ENCODE data around the gene PRMT3. TPM values are rescaled to one million over a fixed set of nuclear protein-coding genes. Genes with fewer than 3 reads are reported as not detected.
A peak's percentile ranks its signal among the peaks of the same experiment; 100 is the strongest.

Gene PRMT3
- total RNA-seq, 2 donors from 2014 or later = 21.4 to 42.0 TPM

DNA sequence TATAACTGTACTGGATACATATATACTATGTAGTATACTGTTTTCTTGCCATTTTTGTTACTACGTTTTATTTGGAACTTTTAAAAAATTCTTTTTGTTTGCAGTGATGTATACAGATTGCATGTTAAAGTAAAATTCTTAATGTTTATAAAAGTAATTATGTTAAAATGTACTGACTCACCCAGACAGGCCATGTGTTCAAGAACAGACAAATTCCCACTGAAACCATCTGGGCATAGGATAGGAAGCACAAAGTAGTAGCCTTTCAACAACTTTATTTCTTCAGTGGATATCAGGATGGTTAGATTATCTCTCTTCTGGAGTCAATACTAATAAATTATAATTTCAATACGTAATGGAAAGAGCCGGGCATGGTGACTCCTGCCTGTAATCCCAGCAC, 19.8 kb downstream of the PRMT3 start:
- no peaks in the 10 kb centered on the region for H3K9me3 Mint-ChIP-seq
- H3K27ac Mint-ChIP-seq = no peak overlapping the region
- H3K4me1 Mint-ChIP-seq = no peaks in the 10 kb centered on the region
- no peak for ATAC-seq (replicated peaks)
- peaks cover 93% of the 10 kb centered on the region for H3K36me3 Mint-ChIP-seq (ENCODE audit: low read depth)
- H3K4me3 Mint-ChIP-seq = no peak overlapping the region
- no peaks in the 10 kb centered on the region for H3K27me3 Mint-ChIP-seq

DNA sequence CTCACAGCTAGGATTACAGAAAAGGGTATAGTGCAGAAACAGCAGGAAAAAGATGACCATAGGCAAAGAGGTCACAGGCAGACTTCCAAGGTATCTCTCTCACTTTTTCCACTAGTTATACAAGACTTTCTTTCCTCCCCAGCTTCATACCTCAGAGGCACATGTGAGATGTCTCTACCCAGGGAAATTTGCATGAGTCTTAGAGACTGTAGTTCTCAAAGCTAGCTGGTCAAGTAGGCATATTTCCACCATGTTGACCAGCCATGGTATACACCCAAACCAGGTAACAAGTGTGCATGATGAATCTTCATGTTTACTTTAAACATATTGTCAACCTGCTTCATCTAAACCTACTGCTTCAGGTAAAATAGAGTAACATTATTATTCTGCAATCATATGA, 27.9 kb downstream of the PRMT3 start:
- Mint-ChIP-seq H3K27me3 (no peaks in the 10 kb centered on the region), H3K4me3 (no peak overlapping the region), H3K36me3 (ENCODE audit: low read depth) (peaks cover 95% of the 10 kb centered on the region), H3K27ac (no peak overlapping the region), H3K9me3 (no peaks in the 10 kb centered on the region), H3K4me1 (no peaks in the 10 kb centered on the region)
- peak; percentile 42 for ATAC-seq (replicated peaks)

DNA sequence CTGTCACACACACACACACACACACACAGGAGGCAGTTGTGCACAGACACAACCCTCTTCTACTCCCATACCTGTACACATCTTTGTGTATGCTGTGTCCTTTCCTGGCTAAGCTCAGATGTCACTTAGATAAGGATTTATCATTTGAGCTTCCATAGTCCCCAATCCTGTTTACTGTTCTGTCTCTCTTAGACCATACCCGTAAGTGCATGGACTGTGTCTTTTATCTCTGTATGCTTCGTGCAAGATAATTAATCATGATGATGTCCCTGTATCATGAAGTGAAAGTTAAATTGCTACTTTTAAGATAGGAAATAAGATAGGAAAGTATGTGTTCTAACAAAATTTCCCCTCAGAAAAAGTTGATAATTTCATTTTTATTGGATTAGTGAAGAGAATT, 30.3 kb downstream of the PRMT3 start:
- Mint-ChIP-seq H3K9me3 (no peaks in the 10 kb centered on the region), H3K4me3 (no peak overlapping the region), H3K27me3 (no peaks in the 10 kb centered on the region), H3K27ac (no peak overlapping the region), H3K36me3 (ENCODE audit: low read depth) (peaks cover 95% of the 10 kb centered on the region), H3K4me1 (peaks cover 10% of the 10 kb centered on the region)
- ATAC-seq (replicated peaks) = no peak

DNA sequence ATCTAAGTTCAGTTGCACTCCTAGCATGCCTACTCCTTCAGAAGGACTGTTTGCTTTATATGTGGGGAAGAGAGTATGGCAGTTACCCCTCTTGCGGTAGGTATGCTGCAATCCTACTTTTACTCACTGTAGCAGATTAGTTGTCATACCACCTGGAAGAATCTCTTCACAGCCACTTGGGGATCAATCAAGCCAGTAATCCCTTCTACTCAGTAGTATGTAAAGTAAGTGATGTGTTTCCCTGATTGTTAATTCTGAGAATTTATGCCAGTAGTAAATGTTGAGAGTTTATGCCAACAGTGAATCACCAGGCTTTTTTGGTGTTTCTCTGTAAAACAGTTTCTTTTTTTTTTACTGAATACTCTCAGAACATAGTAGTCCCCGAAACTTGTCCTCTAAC, 34.4 kb downstream of the PRMT3 start:
- Mint-ChIP-seq H3K36me3 (ENCODE audit: low read depth) (peaks cover 93% of the 10 kb centered on the region), H3K9me3 (no peaks in the 10 kb centered on the region), H3K27ac (peak overlapping the region; percentile 80), H3K27me3 (no peaks in the 10 kb centered on the region), H3K4me1 (peaks cover 10% of the 10 kb centered on the region), H3K4me3 (no peak overlapping the region)
- ATAC-seq (replicated peaks) = peak; percentile 87

DNA sequence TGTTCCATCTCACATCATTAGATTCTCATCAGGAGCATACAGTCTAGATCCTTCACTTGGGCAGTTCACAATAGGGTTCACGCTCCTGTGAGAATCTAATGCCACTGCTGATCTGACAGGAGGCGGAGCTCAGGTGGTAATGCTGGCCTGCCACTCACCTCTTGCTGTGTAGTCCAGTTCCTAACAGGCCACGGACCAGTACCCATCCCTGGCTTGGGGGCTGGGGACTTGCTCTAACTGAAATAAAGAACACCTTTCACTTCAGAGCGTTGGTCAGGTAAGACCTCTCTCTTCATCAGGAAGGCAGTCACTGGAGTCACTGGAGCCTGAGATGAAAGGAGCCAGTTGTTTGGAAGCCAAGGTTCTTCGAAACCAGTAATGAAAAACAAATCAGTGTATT, 41.7 kb downstream of the PRMT3 start:
- Mint-ChIP-seq H3K4me1 (peaks cover 2% of the 10 kb centered on the region), H3K27ac (peak overlapping the region; percentile 60), H3K9me3 (no peaks in the 10 kb centered on the region), H3K4me3 (no peak overlapping the region), H3K27me3 (no peaks in the 10 kb centered on the region), H3K36me3 (ENCODE audit: low read depth) (peaks cover 71% of the 10 kb centered on the region)
- ATAC-seq (replicated peaks) = no peak

DNA sequence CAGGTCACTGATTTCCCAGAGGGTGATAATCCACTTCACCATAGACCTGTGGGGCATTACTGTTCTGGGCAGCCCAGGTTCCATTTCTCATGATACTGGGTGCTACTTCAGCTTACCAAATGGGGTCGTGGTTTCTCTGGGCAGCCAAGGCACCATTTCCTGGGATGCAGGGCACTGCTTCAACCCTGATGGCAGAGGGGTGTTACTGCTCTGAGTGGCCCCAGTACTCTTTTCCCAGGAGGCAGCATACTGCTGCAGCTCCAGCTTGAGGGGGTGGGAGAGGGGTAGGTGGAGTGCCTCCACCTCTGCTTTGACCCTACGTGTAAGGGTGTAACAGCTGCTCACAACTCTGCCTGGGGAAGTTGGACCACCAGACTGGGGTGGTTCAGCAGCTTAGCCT, 51.1 kb downstream of the PRMT3 start:
- no peak for ATAC-seq (replicated peaks)
- Mint-ChIP-seq H3K4me3 (no peak overlapping the region), H3K9me3 (no peaks in the 10 kb centered on the region), H3K27me3 (no peaks in the 10 kb centered on the region), H3K27ac (no peak overlapping the region), H3K36me3 (ENCODE audit: low read depth) (peaks cover 54% of the 10 kb centered on the region), H3K4me1 (peaks cover 18% of the 10 kb centered on the region)

- Mint-ChIP-seq H3K27ac (no peak overlapping the region), H3K36me3 (ENCODE audit: low read depth) (peaks cover 46% of the 10 kb centered on the region), H3K27me3 (no peaks in the 10 kb centered on the region), H3K9me3 (no peaks in the 10 kb centered on the region), H3K4me3 (no peak overlapping the region), H3K4me1 (no peaks in the 10 kb centered on the region)
- ATAC-seq (replicated peaks) = no peak
Observed at GRCh38 chr11:20443596-20443995, 56.1 kb downstream of the PRMT3 start.

DNA sequence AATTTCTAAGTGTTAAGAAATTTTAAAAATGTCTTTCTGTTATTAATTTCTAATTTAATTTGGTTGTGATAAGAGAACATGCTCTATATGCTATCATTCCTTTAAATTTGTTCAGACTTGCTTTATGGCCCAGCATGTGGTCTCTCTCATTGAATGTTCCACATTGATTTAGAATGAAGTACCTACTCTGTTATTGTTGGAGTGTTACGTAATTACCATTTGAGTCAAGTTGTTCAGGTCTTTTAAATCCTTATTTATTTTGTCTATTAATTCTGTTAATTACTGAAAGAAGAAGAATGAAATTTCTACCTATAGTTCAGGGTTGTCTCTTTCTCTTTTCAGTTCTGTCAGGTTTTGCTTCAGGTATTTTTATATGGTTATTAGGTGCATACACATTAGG, 57.0 kb downstream of the PRMT3 start:
- Mint-ChIP-seq H3K4me3 (no peak overlapping the region), H3K27me3 (no peaks in the 10 kb centered on the region), H3K36me3 (ENCODE audit: low read depth) (peaks cover 48% of the 10 kb centered on the region), H3K9me3 (no peaks in the 10 kb centered on the region), H3K27ac (no peak overlapping the region), H3K4me1 (no peaks in the 10 kb centered on the region)
- ATAC-seq (replicated peaks) = no peak

DNA sequence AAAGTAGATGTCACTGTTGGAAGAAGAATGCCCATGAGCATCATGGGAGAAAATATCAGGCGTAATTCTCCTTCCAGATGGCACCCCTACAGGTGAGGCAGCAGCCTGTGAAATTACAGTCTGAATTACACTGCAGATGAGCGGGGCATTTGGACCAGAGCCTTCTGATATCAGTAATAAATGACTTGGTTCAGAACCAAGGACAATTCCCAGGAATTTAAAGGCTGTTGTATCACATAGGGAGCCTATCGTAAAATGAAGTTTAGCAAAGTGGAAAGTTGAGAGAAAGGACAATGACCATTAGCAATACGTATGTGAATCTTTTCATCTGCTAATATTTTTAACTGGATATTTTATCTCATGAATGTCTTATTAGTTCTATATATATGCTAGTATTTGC, 61.3 kb downstream of the PRMT3 start:
- Mint-ChIP-seq H3K27ac (no peak overlapping the region), H3K4me3 (no peak overlapping the region), H3K27me3 (no peaks in the 10 kb centered on the region), H3K4me1 (peaks cover 3% of the 10 kb centered on the region), H3K36me3 (ENCODE audit: low read depth) (peaks cover 64% of the 10 kb centered on the region), H3K9me3 (no peaks in the 10 kb centered on the region)
- ATAC-seq (replicated peaks) = no peak

DNA sequence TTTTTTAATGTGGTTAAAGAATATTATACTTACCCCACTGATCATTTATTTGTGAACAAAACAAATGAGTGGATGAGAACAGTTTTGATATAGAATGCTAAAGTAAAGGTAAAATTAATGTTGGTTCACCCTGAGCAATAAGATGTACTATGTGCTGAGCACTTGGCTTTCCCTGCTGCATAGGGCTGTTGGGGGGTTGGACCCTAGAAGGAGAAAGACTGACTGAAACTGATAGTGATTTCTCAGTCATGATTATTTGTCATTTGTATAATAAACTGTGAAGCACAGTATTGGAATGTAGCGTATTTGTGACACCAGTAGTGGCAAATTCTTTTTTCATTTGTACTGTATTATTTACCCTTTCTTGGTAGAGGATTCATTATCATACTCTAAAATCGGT, 63.3 kb downstream of the PRMT3 start:
- ATAC-seq (replicated peaks) = no peak
- Mint-ChIP-seq H3K4me3 (no peak overlapping the region), H3K9me3 (no peaks in the 10 kb centered on the region), H3K36me3 (ENCODE audit: low read depth) (peaks cover 70% of the 10 kb centered on the region), H3K27me3 (no peaks in the 10 kb centered on the region), H3K27ac (no peak overlapping the region), H3K4me1 (peaks cover 3% of the 10 kb centered on the region)

GRCh38 chr11:20451568-20451967, 64.1 kb downstream of the PRMT3 start:
- H3K27me3 Mint-ChIP-seq = no peaks in the 10 kb centered on the region
- H3K4me3 Mint-ChIP-seq = no peak overlapping the region
- no peaks in the 10 kb centered on the region for H3K9me3 Mint-ChIP-seq
- H3K27ac Mint-ChIP-seq = no peak overlapping the region
- no peak for ATAC-seq (replicated peaks)
- peaks cover 3% of the 10 kb centered on the region for H3K4me1 Mint-ChIP-seq
- H3K36me3 Mint-ChIP-seq (ENCODE audit: low read depth) = peaks cover 73% of the 10 kb centered on the region

- Mint-ChIP-seq H3K27ac (no peak overlapping the region), H3K4me3 (no peak overlapping the region), H3K27me3 (no peaks in the 10 kb centered on the region), H3K9me3 (no peaks in the 10 kb centered on the region), H3K4me1 (peaks cover 3% of the 10 kb centered on the region), H3K36me3 (ENCODE audit: low read depth) (peaks cover 76% of the 10 kb centered on the region)
- no peak for ATAC-seq (replicated peaks)
Observed at GRCh38 chr11:20452585-20452984, 65.1 kb downstream of the PRMT3 start.

- H3K27me3 Mint-ChIP-seq = no peaks in the 10 kb centered on the region
- H3K4me1 Mint-ChIP-seq = peaks cover 3% of the 10 kb centered on the region
- H3K27ac Mint-ChIP-seq = no peak overlapping the region
- ATAC-seq (replicated peaks) = no peak
- H3K4me3 Mint-ChIP-seq = no peak overlapping the region
- H3K36me3 Mint-ChIP-seq (ENCODE audit: low read depth) = peaks cover 75% of the 10 kb centered on the region
- no peaks in the 10 kb centered on the region for H3K9me3 Mint-ChIP-seq
Observed at GRCh38 chr11:20453657-20454316, 66.3 kb downstream of the PRMT3 start.

GRCh38 chr11:20457001-20457799, 69.7 kb downstream of the PRMT3 start:
- Mint-ChIP-seq H3K9me3 (no peaks in the 10 kb centered on the region), H3K27me3 (no peaks in the 10 kb centered on the region), H3K4me1 (peaks cover 3% of the 10 kb centered on the region), H3K27ac (no peak overlapping the region), H3K36me3 (ENCODE audit: low read depth) (peaks cover 69% of the 10 kb centered on the region), H3K4me3 (no peak overlapping the region)
- ATAC-seq (replicated peaks) = no peak

DNA sequence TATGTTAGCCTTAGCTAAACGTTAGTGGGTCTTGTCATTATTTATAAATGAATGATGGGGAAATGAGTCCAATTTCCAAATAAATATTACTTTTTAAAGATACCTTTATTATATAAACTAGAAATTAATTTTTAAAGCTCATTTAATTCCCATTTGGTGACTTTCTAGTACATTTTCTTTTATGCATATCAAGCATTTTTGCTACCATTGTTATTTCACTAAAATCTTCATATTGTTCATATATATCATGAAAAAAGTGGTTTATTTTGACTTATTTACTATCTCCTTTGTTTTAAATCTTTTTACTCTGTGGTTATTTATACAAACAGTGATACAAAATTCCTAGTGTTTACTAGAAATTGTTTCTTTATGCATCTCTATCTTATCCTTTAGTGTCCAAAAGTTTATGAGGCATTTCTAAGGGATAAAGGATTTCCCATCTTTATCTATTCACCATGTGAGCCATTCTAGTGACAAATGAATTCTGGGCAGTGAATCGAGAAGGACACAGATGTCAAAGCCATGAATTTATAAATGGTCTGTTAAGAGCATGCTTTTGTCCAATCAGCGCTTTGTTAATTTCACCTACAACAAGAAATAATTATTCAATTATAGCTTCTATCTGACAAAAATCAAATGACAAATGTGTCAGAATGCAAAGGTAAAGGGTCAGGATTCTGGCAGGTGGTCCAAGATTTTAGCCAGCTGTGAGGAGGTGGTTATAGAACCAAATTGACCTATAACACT, 70.6 kb downstream of the PRMT3 start:
- no peak for ATAC-seq (replicated peaks)
- H3K27ac Mint-ChIP-seq = no peak overlapping the region
- H3K36me3 Mint-ChIP-seq (ENCODE audit: low read depth) = peaks cover 69% of the 10 kb centered on the region
- no peak overlapping the region for H3K4me3 Mint-ChIP-seq
- no peaks in the 10 kb centered on the region for H3K27me3 Mint-ChIP-seq
- H3K4me1 Mint-ChIP-seq = no peaks in the 10 kb centered on the region
- no peaks in the 10 kb centered on the region for H3K9me3 Mint-ChIP-seq

All from activated T-helper 17 cell treated with anti-CD3 and anti-CD28 coated beads, Interleukin-2, amount 50 U/mL, for 72 hours (primary cell).